Vagina (tissue), 2 donors: ENCODE measurements around the gene ETV7. TPM values are rescaled to one million over a fixed set of nuclear protein-coding genes. Genes with fewer than 3 reads are reported as not detected.

Source experiments
- DNase-seq, 2 donors: peaks; one replicate each; pipeline ENCODE4 v3.0.0-alpha.2; 2017; ENCODE audit errors: extremely low spot score in 2 of 2
- H3K27ac ChIP-seq: fragments of 200-600 bp; sonication (generic); one replicate; pipeline ENCODE4 v1.5.1; 2019
- H3K27me3 ChIP-seq: fragments of 200-600 bp; sonication (generic); one replicate; pipeline ENCODE4 v1.5.1; 2019
- H3K36me3 ChIP-seq, 2 donors: fragments of 200-600 bp; sonication (generic); one replicate each; pipeline ENCODE4 v1.5.1; 2017 to 2019
- H3K4me1 ChIP-seq: fragments of 200-600 bp; sonication (generic); one replicate; pipeline ENCODE4 v1.5.1; 2019
- H3K4me3 ChIP-seq, 2 donors: fragments of 200-600 bp; sonication (generic); 1 replicate in 1 of 2; 2 replicates in 1 of 2; pipeline ENCODE4 v1.5.1; 2016 to 2019
- H3K9me3 ChIP-seq: fragments of 200-600 bp; sonication (generic); one replicate; pipeline ENCODE4 v1.5.1; 2019
- CTCF ChIP-seq, 3 experiments: fragments of 450-650 bp in 2 of 3; fragments of 200-600 bp in 1 of 3; sonication (generic) in 1 of 3; IDR thresholded peaks; one replicate each; pipeline ENCODE4 v1.5.1; 2017 to 2019; ENCODE audit warnings: antibody characterized with exemption in 3 of 3, mild to moderate bottlenecking in 2 of 3, moderate library complexity in 2 of 3
- POLR2A ChIP-seq, 2 donors: fragments of 450-650 bp; IDR thresholded peaks; one replicate each; pipeline ENCODE4 v1.6.1; 2017; ENCODE audit warnings: antibody characterized with exemption in 2 of 2, mild to moderate bottlenecking in 2 of 2, moderate library complexity in 2 of 2
- POLR2AphosphoS5 ChIP-seq, 2 donors: sonication (generic); formaldehyde crosslinking; IDR thresholded peaks; one replicate each; pipeline ENCODE4 v1.9.0; 2017; ENCODE audit warnings: antibody characterized with exemption in 2 of 2, mild to moderate bottlenecking in 2 of 2, low read depth in 1 of 2; ENCODE audit not compliant: insufficient read depth in 1 of 2
- intact Hi-C: fragments of 100-400 bp; cut with DNase I; formaldehyde crosslinking; loops from one replicate; pipeline ENCODE4 v1.15.1; 2023
- total RNA-seq: library from RNA; depleted of rRNA; stranded (reverse); fragments of >200 nt; gene quantifications from one replicate; pipeline ENCODE4 v1.2.3, GENCODE V29; 2016

The ETV7 gene
- total RNA-seq, 1 donor from 2014 or later, result 2.2 TPM

DNA sequence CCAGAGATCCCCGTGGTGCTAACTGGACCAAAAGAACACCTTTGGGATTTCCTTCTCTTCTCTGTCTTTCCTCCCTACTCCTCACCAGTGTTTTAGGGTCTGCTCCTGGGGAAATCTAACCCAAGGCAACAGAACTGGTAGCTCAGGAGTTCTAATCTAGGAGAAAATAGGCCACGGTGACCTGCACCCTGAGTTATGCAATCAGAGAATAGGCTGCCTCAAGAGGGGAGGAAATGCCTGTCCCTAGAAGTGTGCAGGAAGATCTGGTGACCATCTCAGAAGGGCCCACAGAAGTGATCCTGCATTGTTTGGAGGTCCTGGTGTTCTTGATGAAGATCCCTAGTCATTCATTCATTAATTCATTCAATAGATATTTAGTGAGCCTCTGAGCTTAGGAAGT, 3.4 kb downstream of the ETV7 start:
- Histone ChIP-seq H3K36me3 (no peaks in the 10 kb centered on the region), H3K9me3 (no peaks in the 10 kb centered on the region), H3K27me3 (no peaks in the 10 kb centered on the region), H3K4me3 (no peak overlapping the region), H3K27ac (no peak overlapping the region), H3K4me1 (peaks cover 17% of the 10 kb centered on the region)
- no peak for DNase-seq
- TF ChIP-seq POLR2AphosphoS5 (IDR thresholded peaks at IDR 0.05; ENCODE audit: insufficient read depth in 1 of 2, low read depth in 1 of 2), result no peak
- intact Hi-C loops, result no loop called here

- no peaks in the 10 kb centered on the region for H3K36me3 ChIP-seq
- no peak for DNase-seq
- H3K27ac ChIP-seq, result no peak overlapping the region
- no peak overlapping the region for H3K4me3 ChIP-seq
- H3K27me3 ChIP-seq, result no peaks in the 10 kb centered on the region
- intact Hi-C loops, result no loop called here
- no peak for TF ChIP-seq CTCF (IDR thresholded peaks at IDR 0.05)
- no peak for TF ChIP-seq POLR2A (IDR thresholded peaks at IDR 0.05)
- TF ChIP-seq POLR2AphosphoS5 (IDR thresholded peaks at IDR 0.05; ENCODE audit: insufficient read depth in 1 of 2, low read depth in 1 of 2), result no peak
- no peaks in the 10 kb centered on the region for H3K9me3 ChIP-seq
- peaks cover 17% of the 10 kb centered on the region for H3K4me1 ChIP-seq
These were observed 3.9 kb downstream of the ETV7 start for GRCh38 chr6:36383606-36384005.

DNA sequence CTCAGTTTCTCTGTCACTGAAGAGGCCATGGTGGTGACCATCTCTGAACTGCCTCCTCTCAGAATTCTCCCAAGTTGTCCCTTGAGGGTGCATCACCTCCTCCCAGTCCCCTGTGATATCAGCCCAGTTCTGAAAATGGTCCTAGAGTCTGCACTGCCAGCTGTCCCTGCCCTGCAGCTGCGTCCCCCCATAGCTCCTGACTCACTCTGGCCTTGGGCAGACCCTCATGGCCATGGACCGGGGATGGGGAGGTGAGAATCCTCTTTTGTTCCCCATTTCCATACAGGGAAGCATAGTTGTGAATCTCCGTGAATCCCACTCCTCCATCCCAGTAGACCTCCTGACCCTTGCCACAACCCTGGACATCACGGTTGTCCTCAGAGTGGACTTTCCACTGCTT, 4.5 kb downstream of the ETV7 start:
- intact Hi-C loops, result no loop called here
- no peaks in the 10 kb centered on the region for H3K9me3 ChIP-seq
- H3K4me1 ChIP-seq, result peaks cover 17% of the 10 kb centered on the region
- H3K27ac ChIP-seq, result no peak overlapping the region
- no peak overlapping the region for H3K4me3 ChIP-seq
- no peaks in the 10 kb centered on the region for H3K27me3 ChIP-seq
- no peaks in the 10 kb centered on the region for H3K36me3 ChIP-seq
- TF ChIP-seq CTCF (IDR thresholded peaks at IDR 0.05), result no peak
- TF ChIP-seq POLR2A (IDR thresholded peaks at IDR 0.05), result no peak
- TF ChIP-seq POLR2AphosphoS5 (IDR thresholded peaks at IDR 0.05; ENCODE audit: insufficient read depth in 1 of 2, low read depth in 1 of 2), result no peak
- DNase-seq, result no peak

- Histone ChIP-seq H3K36me3 (no peaks in the 10 kb centered on the region), H3K4me1 (peaks cover 6% of the 10 kb centered on the region), H3K27ac (no peak overlapping the region), H3K27me3 (no peaks in the 10 kb centered on the region), H3K9me3 (no peaks in the 10 kb centered on the region), H3K4me3 (no peak overlapping the region)
- DNase-seq, result no peak
- intact Hi-C loops, result no loop called here
- no peak for TF ChIP-seq CTCF (IDR thresholded peaks at IDR 0.05)
- TF ChIP-seq POLR2AphosphoS5 (IDR thresholded peaks at IDR 0.05; ENCODE audit: insufficient read depth in 1 of 2, low read depth in 1 of 2), result no peak
- no peak for TF ChIP-seq POLR2A (IDR thresholded peaks at IDR 0.05)
These were observed 5.7 kb downstream of the ETV7 start for GRCh38 chr6:36381502-36382389.

DNA sequence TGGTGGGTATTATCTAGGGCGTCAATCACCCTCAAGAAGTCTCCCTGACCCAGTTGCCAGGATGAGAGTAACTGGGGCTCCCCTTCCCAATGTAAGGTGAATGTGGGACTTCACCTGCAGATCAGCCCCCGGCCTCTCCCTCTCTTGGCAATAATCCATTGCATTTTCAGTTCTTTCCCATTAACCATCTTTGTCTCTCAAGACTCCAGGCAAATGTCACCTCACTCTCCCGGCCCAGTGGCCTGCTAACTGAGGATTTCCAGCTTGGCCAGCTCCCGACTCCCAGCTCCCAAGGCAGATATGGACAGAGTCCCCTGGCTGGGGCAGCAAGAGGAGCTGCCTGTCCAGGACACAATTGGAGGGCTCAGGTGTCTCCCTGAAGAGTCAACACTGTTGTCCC, 7.3 kb downstream of the ETV7 start:
- no peak for DNase-seq
- Histone ChIP-seq H3K27ac (no peak overlapping the region), H3K27me3 (no peaks in the 10 kb centered on the region), H3K4me3 (no peak overlapping the region), H3K9me3 (no peaks in the 10 kb centered on the region), H3K4me1 (peaks cover 2% of the 10 kb centered on the region), H3K36me3 (no peaks in the 10 kb centered on the region)
- no peak for TF ChIP-seq POLR2A (IDR thresholded peaks at IDR 0.05)
- TF ChIP-seq CTCF (IDR thresholded peaks at IDR 0.05), result no peak
- no peak for TF ChIP-seq POLR2AphosphoS5 (IDR thresholded peaks at IDR 0.05; ENCODE audit: insufficient read depth in 1 of 2, low read depth in 1 of 2)
- intact Hi-C loops, result no loop called here
